Measurements from ENCODE around the gene PIGV.
"Not testable (repeated sequence)": the region's sequence is repeated elsewhere in the genome, so short reads cannot be mapped to it uniquely, and the experiment has no call there.

PIGV gene

DNA sequence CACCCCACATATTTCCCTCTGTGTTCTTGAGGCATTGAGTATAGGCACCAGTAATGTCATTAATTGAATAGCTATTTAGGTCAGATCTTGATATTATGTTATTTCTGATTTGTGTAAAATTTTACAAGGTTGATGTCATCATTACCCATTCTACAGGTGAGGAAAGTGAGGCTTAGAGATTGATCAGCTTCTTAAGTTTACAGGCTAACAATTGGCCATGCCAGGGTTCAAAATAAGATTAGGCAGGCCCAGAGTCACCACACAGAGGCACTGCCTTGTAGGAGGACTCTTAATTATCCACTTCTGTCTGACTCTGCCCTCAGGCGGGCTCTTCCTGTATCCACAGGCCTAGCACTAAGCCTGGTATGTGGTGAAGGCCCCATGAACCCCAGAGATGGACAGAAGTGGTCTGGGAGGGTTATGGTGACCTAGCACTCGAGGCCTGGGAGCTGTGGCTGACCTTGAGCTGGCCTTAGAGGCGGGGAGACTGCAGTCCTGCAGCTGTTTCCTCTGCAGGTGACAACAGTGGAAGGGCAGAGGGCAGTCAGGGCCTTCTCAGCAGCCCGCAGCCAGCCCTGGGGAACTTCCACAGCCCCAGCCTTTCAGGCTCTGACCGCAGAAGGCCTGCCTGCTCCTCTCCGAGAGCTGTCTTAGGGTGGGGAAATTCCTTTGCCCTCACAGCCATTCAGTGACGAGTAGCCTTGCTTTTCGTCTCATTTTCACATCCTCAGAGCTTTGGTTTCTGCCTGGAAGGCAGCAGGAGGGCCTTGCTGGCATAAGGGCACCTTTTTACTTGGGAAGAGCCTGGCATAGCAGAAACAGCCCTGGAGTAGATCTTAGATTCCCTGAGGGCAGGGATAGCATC, 51.0 kb downstream of the PIGV start:
- no peak for DNase-seq

DNA sequence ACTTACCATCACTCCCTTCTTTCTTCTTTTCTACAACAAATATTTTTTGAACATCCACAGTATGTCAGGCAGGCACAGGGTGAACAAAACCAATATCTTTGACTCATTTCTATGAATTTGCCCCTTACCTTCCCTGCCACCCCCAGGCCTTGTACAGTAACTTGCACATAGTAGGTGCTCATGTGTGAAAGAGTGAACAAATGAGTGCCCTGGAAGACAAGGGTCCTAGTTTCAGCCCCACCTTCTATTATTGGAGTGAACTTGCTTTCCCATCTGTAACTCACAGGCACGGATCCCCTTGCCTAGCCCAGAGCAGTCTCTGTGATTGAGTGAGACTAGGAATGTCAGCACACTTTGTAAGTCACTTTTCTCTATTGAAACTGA, 51.6 kb downstream of the PIGV start:
- DNase-seq: no peak

GRCh38 chr1:26839779-26840178, 52.0 kb downstream of the PIGV start:
- no peak for DNase-seq

DNA sequence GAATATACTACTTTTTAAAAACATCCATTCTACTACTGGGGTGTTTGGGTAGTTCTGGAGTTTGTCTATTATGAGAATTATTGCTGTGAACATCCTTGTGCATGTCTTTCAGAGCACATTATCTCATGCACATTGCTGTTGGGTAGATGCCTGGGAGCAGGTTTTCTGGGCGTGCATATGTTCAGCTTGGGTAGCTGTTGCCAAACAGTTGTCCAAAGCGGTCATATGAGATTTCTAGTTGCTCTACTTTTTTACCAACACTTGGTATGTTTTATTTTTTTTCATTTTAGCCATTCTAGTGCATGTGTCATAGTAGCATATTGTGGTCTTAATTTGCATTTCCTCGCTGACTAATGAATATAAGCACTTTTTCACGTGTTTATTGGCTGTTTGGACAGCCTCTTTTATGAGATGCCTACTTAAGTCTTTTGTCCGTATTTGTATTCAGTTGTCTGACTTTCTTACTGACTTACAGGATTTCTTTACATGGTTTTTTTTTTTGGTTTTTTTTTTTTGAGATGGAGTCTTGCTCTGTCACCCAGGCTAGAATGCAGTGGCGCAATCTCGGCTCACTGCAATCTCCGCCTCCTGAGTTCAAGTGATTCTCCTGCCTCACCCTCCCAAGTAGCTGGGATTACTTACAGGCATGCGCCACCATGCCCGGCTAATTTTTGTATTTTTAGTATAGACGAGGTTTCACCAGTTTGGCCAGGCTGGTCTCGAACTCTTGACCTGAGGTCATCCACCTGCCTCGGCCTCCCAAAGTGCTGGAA, 56.9 kb downstream of the PIGV start:
- DNase-seq: no peak

GRCh38 chr1:26847826-26848225, 60.1 kb downstream of the PIGV start:
- DNase-seq: not testable (repeated sequence)
